ENCODE measurements around the gene NCAPH2.

Gene NCAPH2

DNA sequence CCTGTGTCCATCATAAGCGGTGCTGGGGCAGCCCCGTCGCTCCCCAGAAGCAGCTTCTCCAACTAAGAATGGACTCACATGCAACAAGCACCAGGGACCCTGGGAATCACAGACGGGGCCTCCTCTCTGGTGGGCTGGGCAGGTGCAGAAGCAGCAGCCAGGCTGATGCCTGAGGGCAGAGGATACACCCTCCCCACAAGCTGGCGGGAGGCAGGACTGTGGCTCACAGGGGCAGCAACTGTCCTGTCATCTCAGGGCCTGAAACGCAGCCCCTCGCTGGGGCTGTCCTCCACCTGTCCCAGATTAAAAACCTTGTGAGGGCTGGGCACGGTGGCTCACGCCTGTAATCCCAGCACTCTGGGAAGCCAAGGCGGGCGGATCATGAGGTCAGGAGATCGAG, 30.1 kb upstream of the NCAPH2 start:
- TF ChIP-seq, protein P1, sequence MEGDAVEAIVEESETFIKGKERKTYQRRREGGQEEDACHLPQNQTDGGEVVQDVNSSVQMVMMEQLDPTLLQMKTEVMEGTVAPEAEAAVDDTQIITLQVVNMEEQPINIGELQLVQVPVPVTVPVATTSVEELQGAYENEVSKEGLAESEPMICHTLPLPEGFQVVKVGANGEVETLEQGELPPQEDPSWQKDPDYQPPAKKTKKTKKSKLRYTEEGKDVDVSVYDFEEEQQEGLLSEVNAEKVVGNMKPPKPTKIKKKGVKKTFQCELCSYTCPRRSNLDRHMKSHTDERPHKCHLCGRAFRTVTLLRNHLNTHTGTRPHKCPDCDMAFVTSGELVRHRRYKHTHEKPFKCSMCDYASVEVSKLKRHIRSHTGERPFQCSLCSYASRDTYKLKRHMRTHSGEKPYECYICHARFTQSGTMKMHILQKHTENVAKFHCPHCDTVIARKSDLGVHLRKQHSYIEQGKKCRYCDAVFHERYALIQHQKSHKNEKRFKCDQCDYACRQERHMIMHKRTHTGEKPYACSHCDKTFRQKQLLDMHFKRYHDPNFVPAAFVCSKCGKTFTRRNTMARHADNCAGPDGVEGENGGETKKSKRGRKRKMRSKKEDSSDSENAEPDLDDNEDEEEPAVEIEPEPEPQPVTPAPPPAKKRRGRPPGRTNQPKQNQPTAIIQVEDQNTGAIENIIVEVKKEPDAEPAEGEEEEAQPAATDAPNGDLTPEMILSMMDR (IDR thresholded peaks at IDR 0.05) = no peak

DNA sequence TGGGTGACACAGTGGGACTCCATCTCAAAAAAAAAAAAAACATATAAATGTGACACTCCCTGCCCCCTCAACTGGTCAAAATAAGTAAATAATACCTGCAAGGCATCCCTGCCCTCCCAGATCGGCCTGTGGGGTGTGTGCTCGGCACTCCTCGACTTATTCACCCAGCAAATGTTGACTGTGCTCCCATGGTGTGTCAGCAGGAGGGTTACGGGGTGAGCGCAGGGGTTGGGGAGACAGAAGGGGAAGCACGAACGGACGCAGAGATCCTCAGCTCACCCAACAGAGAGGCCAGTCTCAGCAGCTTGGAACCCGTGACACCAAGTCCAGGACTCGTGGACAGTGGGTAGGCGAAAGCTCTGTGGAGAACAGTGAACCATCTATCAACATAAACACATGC, 28.3 kb upstream of the NCAPH2 start:
- TF ChIP-seq, protein P1 (IDR thresholded peaks at IDR 0.05) = no peak

DNA sequence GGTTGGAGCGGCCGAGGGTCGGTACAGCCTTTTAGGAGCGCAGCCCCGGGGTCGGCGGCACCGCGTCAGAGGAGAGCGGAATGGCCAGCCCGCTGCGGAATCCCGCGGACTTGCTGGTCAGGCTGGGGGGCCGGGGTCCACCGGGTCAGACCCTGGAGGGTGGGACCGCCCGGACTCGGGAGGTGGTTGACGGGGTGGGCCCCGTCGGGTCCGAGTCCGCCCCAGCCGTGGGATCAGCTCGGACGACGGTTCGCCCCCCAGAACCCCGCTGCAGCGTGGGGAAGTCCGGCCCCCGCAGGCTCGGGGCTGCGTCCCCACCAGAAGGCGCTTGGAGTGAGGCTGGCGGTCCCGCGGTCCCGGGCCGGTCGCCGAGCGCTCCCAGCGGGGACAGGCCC, 27.0 kb upstream of the NCAPH2 start:
- TF ChIP-seq, protein P1 (IDR thresholded peaks at IDR 0.05) = no peak

DNA sequence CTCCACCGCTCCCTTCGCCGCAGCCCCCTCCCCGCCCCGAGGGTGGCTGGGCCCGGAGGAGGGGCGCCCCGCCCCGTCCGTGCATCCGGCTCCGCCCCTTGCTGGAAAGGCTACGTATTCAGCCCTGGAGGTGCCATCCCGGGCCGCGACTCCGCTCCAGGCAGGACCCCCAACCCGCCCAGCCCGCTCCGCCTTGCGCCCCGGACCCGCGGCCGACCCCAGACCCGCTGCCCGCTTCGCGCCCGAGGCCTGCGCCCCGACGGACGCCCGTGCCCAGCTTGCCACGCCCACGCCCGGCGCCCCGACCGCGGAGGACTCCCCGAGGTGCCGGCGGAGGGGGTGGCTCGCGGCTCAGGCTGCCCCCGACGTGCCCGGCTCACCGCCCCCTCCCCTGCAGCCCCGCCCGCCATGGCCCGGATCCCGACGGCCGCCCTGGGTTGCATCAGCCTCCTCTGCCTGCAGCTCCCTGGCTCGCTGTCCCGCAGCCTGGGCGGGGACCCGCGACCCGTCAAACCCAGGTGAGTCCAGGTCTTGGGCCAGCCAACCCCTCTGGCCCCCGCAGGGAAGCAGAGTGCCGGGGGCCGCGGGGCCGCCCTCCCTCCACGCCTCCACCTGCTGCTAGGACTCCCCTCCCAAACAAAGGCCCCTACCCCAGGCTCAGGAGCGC, 26.5 kb upstream of the NCAPH2 start, which contains the start of gene ADM2:
ADM2 (plus strand) TSS at position 104 of the 667 bp plus-strand sequence; CDS start at position 409, 305 bp downstream.
- TF ChIP-seq, protein P1 (IDR thresholded peaks at IDR 0.05) = no peak

DNA sequence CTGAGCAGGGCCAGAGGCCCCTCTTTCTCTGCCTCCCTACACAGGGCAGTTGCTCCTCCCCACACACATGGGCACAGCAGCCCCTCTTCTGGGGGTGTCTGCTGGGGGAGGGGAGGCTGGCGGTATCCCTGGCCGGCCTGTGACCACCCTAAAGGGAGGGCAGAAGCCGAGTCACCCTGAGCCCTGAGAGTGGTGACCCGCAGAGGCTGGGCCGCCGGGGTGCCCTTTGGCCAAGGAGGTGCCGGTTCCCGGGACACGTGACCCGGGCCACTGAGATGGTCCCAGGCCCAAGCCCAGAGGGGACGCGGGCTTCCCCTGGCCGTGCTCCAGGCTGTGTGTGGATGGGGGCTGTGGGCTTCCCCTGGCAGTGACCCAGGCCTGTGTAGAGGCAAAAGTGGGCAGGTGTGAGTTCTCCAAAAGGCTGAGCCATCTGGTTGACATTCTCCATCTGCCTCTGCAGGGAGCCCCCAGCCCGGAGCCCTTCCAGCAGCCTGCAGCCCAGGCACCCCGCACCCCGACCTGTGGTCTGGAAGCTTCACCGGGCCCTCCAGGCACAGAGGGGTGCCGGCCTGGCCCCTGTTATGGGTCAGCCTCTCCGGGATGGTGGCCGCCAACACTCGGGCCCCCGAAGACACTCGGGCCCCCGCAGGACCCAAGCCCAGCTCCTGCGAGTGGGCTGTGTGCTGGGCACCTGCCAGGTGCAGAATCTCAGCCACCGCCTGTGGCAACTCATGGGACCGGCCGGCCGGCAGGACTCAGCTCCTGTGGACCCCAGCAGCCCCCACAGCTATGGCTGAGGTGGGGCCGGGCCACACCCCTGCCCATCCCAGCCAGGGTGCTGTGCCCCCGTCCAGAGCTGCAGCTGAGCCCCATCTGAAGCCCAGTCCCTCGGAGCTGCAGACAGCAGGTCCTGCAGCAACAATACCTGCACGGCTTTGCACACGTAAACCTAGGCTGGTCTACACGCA, 25.6 kb upstream of the NCAPH2 start:
- TF ChIP-seq, protein P1 (IDR thresholded peaks at IDR 0.05) = no peak

DNA sequence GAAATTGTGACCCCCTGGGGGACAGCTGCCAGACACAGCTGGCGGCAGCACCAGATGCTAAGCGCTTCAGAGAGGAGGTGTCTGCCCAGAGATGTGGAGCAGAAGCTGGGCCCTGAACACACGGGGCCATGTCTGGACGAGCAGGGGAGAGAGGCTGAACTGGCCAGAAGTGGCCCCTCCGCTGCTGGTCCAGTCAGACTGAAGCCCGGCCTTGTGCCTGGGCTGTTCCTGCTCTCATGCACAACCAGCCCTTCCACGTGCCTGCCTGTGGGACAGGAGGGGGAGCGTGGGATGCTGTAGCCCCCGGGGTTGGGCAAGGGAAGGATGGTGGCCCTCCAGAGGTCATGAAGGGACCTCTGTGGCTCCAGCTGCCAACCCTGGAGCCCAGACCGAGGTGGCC, 24.9 kb upstream of the NCAPH2 start:
- TF ChIP-seq, protein P1 (IDR thresholded peaks at IDR 0.05) = no peak

DNA sequence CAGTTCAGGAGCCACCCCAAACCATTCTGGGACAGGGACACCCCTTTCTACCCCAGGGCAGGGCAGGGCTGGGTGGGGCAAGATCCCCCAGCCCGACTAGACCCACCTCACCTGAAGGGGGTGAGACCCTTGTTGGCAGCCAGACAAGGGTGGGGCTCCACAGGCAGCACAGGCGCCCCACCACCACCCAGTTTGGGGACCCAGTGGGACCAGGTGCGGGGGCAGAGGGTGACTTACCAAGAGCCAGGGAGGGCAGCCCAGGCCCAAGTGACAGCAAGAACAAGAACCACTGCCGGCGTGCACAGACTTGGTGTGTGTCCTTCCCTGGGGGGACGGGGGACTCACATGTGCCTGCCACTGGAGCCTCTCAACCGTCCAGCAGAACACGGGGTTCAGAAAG, 24.5 kb upstream of the NCAPH2 start:
- TF ChIP-seq, protein P1 (IDR thresholded peaks at IDR 0.05) = no peak
